Measurements from ENCODE around the gene FNDC3B. TPM values are rescaled to one million over a fixed set of nuclear protein-coding genes. Genes with fewer than 3 reads are reported as not detected.

FNDC3B gene
- total and polyA plus RNA-seq, 2 donors (not counting 3 experiments of a cell fraction or from before 2014, with no cell fraction given), result 91.6 to 295 TPM

- peaks cover 0 to 2% of the 10 kb centered on the region in 2 experiments for H3K36me3 ChIP-seq (ENCODE audit: control insufficient read depth in 2 of 2, extremely low read depth in 1 of 2, insufficient read depth in 2 of 2, low read length in 2 of 2)
- no peaks in the 10 kb centered on the region for H3K9me3 ChIP-seq (replicated peaks; ENCODE audit: control insufficient read depth, insufficient read depth, low read length)
- H3K27me3 ChIP-seq (ENCODE audit: control insufficient read depth in 2 of 2, insufficient read depth in 2 of 2, low read length in 2 of 2), result no peaks in the 10 kb centered on the region
- FAIRE-seq (no peak), DNase-seq (ENCODE audit: low read depth, low spot score) (no peak)
- peaks cover 8% of the 10 kb centered on the region for H3K4me1 ChIP-seq (ENCODE audit: control insufficient read depth, extremely low read depth, insufficient read depth, low read length)
- no peak overlapping the region for H3K4me3 ChIP-seq (replicated peaks in 1 of 3; ENCODE audit: insufficient read depth in 1 of 3, low read depth in 1 of 3, low read length in 3 of 3)
- no peak overlapping the region for H3K27ac ChIP-seq (ENCODE audit: insufficient read depth, low read depth, low read length)
- no TSS peak for BruUV-seq (replicated peaks)
- ChIA-PET CTCF (interaction anchor here (1.3 kb wide), 1 partner anchor 14 kb away, joined by 3 read pairs; no protein-coding TSS in a partner anchor), POLR2A (no interaction called here)
- no peak overlapping the region for H3K9ac ChIP-seq (replicated peaks; ENCODE audit: extremely low read depth, insufficient read depth, low read length)
- dilution Hi-C loops (cut with MboI; ENCODE audit: extremely low pct_ligation_motif_present, low sequenced_read_pairs), result no loop called here
- H3K9me1 ChIP-seq (replicated peaks; ENCODE audit: control insufficient read depth, extremely low read depth, insufficient read depth, low read length), result no peaks in the 10 kb centered on the region
- H3K4me2 ChIP-seq (ENCODE audit: insufficient read depth, low read length), result no peak overlapping the region
- peaks cover 97% of the 10 kb centered on the region for H3K79me2 ChIP-seq (ENCODE audit: control insufficient read depth, insufficient read depth, low read length)
- intact Hi-C loops (cut with micrococcal nuclease), result no loop called here
- TF ChIP-seq GATA2 (IDR thresholded peaks at IDR 0.05; ENCODE audit: insufficient read depth, insufficient read length, low read depth, low read length) (no peak), POLR2A (IDR thresholded peaks at IDR 0.05; ENCODE audit: low read depth, low read length) (no peak), FOS (IDR thresholded peaks at IDR 0.05; ENCODE audit: borderline replicate concordance, insufficient read depth, low read length) (no peak), EZH2 (IDR thresholded peaks at IDR 0.05; ENCODE audit: borderline replicate concordance, low read depth, low read length, severe bottlenecking) (no peak), MYC (IDR thresholded peaks at IDR 0.05; ENCODE audit: low read depth, low read length) (no peak), JUN (IDR thresholded peaks at IDR 0.05; ENCODE audit: borderline replicate concordance, insufficient read depth, insufficient read length, low read depth) (no peak), POLR2AphosphoS5 (IDR thresholded peaks at IDR 0.05; ENCODE audit: insufficient read depth, low read depth, low read length) (no peak)
- TF ChIP-seq, protein P1, sequence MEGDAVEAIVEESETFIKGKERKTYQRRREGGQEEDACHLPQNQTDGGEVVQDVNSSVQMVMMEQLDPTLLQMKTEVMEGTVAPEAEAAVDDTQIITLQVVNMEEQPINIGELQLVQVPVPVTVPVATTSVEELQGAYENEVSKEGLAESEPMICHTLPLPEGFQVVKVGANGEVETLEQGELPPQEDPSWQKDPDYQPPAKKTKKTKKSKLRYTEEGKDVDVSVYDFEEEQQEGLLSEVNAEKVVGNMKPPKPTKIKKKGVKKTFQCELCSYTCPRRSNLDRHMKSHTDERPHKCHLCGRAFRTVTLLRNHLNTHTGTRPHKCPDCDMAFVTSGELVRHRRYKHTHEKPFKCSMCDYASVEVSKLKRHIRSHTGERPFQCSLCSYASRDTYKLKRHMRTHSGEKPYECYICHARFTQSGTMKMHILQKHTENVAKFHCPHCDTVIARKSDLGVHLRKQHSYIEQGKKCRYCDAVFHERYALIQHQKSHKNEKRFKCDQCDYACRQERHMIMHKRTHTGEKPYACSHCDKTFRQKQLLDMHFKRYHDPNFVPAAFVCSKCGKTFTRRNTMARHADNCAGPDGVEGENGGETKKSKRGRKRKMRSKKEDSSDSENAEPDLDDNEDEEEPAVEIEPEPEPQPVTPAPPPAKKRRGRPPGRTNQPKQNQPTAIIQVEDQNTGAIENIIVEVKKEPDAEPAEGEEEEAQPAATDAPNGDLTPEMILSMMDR (IDR thresholded peaks at IDR 0.05; ENCODE audit: extremely low read depth in 1 of 2, insufficient read depth in 1 of 2, low read depth in 1 of 2, low read length in 2 of 2), result no peak
- TF ChIP-seq, protein P2, sequence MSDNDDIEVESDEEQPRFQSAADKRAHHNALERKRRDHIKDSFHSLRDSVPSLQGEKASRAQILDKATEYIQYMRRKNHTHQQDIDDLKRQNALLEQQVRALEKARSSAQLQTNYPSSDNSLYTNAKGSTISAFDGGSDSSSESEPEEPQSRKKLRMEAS (IDR thresholded peaks at IDR 0.05; ENCODE audit: insufficient read depth, insufficient read length), result no peak
- peaks cover 22% of the 10 kb centered on the region for H4K20me1 ChIP-seq (replicated peaks; ENCODE audit: control insufficient read depth, extremely low read depth, insufficient read depth, low read length)
- no peak overlapping the region for H2AFZ ChIP-seq (ENCODE audit: low read depth, low read length)
Measured at GRCh38 chr3:172102883-172103310, 63.5 kb downstream of the FNDC3B start.
